OCI-LY3 (cell line): ENCODE data around the gene CHST11.
"Not testable (repeated sequence)": the region's sequence is repeated elsewhere in the genome, so short reads cannot be mapped to it uniquely, and the experiment has no call there.

Experiments used
- H2AFZ ChIP-seq: fragments of 200-600, 300-600 bp; shearing (Covaris generic); 2 replicates; pipeline ENCODE4 v1.6.0; 2014; ENCODE audit warnings: antibody characterized with exemption, low read depth, low read length
- H3K27ac ChIP-seq: fragments of 200-600, 300-600 bp; sonication (generic); 2 replicates; pipeline ENCODE4 v1.5.1; 2014; ENCODE audit warnings: mild to moderate bottlenecking, low read length, moderate library complexity, mixed read lengths
- H3K27me3 ChIP-seq: fragments of 200-600, 300-600 bp; sonication (generic); 2 replicates; pipeline ENCODE4 v1.6.1; 2014; ENCODE audit warnings: low read depth, low read length, mixed read lengths
- H3K36me3 ChIP-seq: fragments of 200-600, 300-600 bp; sonication (generic); replicated peaks from 2 replicates; pipeline ENCODE3; 2014; ENCODE audit warnings: low read depth, low read length, mixed read lengths
- H3K4me1 ChIP-seq: fragments of 300-600, 200-600 bp; sonication (generic); 2 replicates; pipeline ENCODE4 v1.6.1; 2014; ENCODE audit warnings: low read length, mixed read lengths
- H3K4me2 ChIP-seq: fragments of 200-600, 300-600 bp; sonication (generic); 2 replicates; pipeline ENCODE4 v1.6.1; 2014; ENCODE audit warnings: low read length, mixed read lengths
- H3K4me3 ChIP-seq: fragments of 300-600, 200-600 bp; sonication (generic); 2 replicates; pipeline ENCODE4 v1.5.1; 2014; ENCODE audit warnings: antibody characterized with exemption, mild to moderate bottlenecking, low read length, moderate library complexity
- H3K79me2 ChIP-seq: fragments of 300-600, 200-600 bp; shearing (Covaris generic); 2 replicates; pipeline ENCODE4 v1.6.1; 2014; ENCODE audit warnings: mild to moderate bottlenecking, low read length, mixed read lengths
- H3K9ac ChIP-seq: fragments of 300-600, 200-600 bp; shearing (Covaris generic); 2 replicates; pipeline ENCODE4 v1.6.0; 2014; ENCODE audit warnings: mild to moderate bottlenecking, low read length, moderate library complexity
- H3K9me3 ChIP-seq: fragments of 200-600, 300-600 bp; shearing (Covaris generic); 2 replicates; pipeline ENCODE4 v1.6.1; 2014; ENCODE audit warnings: low read length, mixed read lengths; ENCODE audit not compliant: insufficient read depth
- H4K20me1 ChIP-seq: fragments of 200-600, 300-600 bp; sonication (generic); 2 replicates; pipeline ENCODE4 v1.6.1; 2016; ENCODE audit warnings: low read length, mixed read lengths; ENCODE audit not compliant: insufficient read depth
- CTCF ChIP-seq: fragments of 200-600, 300-600 bp; sonication (generic); IDR thresholded peaks from 2 replicates; pipeline ENCODE4 v1.5.1; 2014; ENCODE audit warnings: antibody characterized with exemption, low read length, low read depth
- EZH2phosphoT487 ChIP-seq: fragments of 200-600 bp; shearing (Covaris generic); IDR thresholded peaks from 2 replicates; pipeline ENCODE4 v1.6.1; 2018; ENCODE audit warnings: antibody characterized with exemption, mixed run types, low read depth

The CHST11 gene

GRCh38 chr12:104526320-104526719 is 69.6 kb downstream of the CHST11 start:
- Histone ChIP-seq H3K9me3 (0 out of 2 replicates have a peak, but pooled peaks cover 4% of the 10 kb centered on the region), H3K27me3 (no peaks in the 10 kb centered on the region), H3K36me3 (no peaks in the 10 kb centered on the region), H3K4me2 (no peak overlapping the region), H3K4me1 (peaks cover 13% of the 10 kb centered on the region), H3K4me3 (no peak overlapping the region), H2AFZ (no peak overlapping the region), H3K9ac (no peak overlapping the region), H3K79me2 (no peaks in the 10 kb centered on the region), H4K20me1 (no peaks in the 10 kb centered on the region), H3K27ac (no peak overlapping the region)
- no peak for TF ChIP-seq CTCF
- no peak for TF ChIP-seq EZH2phosphoT487

- peaks cover 13% of the 10 kb centered on the region for H3K4me1 ChIP-seq
- no peaks in the 10 kb centered on the region for H3K27me3 ChIP-seq
- TF ChIP-seq EZH2phosphoT487 (no peak), CTCF (no peak)
- H3K9me3 ChIP-seq: 0 out of 2 replicates have a peak, but pooled peaks cover 4% of the 10 kb centered on the region
- no peak overlapping the region for H3K9ac ChIP-seq
- H3K36me3 ChIP-seq: no peaks in the 10 kb centered on the region
- no peaks in the 10 kb centered on the region for H3K79me2 ChIP-seq
- no peak overlapping the region for H3K4me2 ChIP-seq
- no peak overlapping the region for H3K27ac ChIP-seq
- no peaks in the 10 kb centered on the region for H4K20me1 ChIP-seq
- no peak overlapping the region for H3K4me3 ChIP-seq
- no peak overlapping the region for H2AFZ ChIP-seq
These were observed 70.0 kb downstream of the CHST11 start for GRCh38 chr12:104526751-104527150.

- not testable (repeated sequence) for H3K9me3 ChIP-seq
These were observed 70.9 kb downstream of the CHST11 start for GRCh38 chr12:104527653-104528052.

GRCh38 chr12:104529130-104529874 is 72.6 kb downstream of the CHST11 start:
- Histone ChIP-seq H2AFZ (no peak overlapping the region), H4K20me1 (no peaks in the 10 kb centered on the region), H3K27me3 (no peaks in the 10 kb centered on the region), H3K27ac (no peak overlapping the region), H3K9ac (no peak overlapping the region), H3K9me3 (0 out of 2 replicates have a peak, but pooled peaks cover 4% of the 10 kb centered on the region), H3K4me3 (no peak overlapping the region), H3K4me1 (no peaks in the 10 kb centered on the region), H3K4me2 (no peak overlapping the region), H3K36me3 (no peaks in the 10 kb centered on the region), H3K79me2 (no peaks in the 10 kb centered on the region)
- TF ChIP-seq CTCF: no peak
- no peak for TF ChIP-seq EZH2phosphoT487

More at GRCh38 chr12:104527653-104528052, 70.9 kb downstream of the CHST11 start:
- peaks cover 13% of the 10 kb centered on the region for H3K4me1 ChIP-seq
- H2AFZ ChIP-seq, H3K4me3 ChIP-seq, H3K4me2 ChIP-seq, H3K27ac ChIP-seq, H3K36me3 ChIP-seq, H3K9ac ChIP-seq, H3K27me3 ChIP-seq, H4K20me1 ChIP-seq, H3K79me2 ChIP-seq: not testable (repeated sequence)
